Stimulated activated CD4-positive, alpha-beta T cell treated with anti-CD3 and anti-CD28 coated beads, TNF-alpha, amount 100 ng/mL, for 48 hours (primary cell): Measurements from ENCODE around the gene RAX2.
"Not testable (repeated sequence)": the region's sequence is repeated elsewhere in the genome, so short reads cannot be mapped to it uniquely, and the experiment has no call there.

Source experiments
- DNase-seq, 3 donors: peaks; one replicate each; pipeline ENCODE4 v3.0.0-alpha.2; 2020; ENCODE audit warnings: low read depth in 3 of 3

RAX2 gene

DNA sequence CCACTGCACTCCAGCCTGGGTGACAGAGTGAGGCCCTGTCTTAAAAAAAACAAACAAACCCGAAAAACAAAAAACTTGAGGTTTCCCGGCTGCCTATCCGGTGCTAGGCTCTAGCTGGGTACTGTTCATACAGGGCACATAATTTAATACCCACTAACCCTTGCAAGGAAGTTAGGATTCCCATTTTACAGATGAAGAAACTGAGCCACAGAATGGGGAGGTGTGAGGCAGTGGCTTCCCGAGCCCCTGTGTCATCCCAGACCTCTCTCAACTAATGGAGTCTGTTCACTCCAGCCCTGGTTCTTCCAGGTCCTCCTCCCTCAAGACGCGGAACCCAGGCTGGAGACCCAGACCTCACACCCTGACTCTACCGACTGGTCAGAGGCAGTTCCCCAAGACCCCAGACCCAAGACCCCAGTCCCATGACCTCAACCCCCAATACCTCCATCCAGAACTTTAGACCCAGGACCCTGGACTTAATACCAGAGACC is 11.1 kb downstream of the RAX2 start:
- DNase-seq: no peak

DNA sequence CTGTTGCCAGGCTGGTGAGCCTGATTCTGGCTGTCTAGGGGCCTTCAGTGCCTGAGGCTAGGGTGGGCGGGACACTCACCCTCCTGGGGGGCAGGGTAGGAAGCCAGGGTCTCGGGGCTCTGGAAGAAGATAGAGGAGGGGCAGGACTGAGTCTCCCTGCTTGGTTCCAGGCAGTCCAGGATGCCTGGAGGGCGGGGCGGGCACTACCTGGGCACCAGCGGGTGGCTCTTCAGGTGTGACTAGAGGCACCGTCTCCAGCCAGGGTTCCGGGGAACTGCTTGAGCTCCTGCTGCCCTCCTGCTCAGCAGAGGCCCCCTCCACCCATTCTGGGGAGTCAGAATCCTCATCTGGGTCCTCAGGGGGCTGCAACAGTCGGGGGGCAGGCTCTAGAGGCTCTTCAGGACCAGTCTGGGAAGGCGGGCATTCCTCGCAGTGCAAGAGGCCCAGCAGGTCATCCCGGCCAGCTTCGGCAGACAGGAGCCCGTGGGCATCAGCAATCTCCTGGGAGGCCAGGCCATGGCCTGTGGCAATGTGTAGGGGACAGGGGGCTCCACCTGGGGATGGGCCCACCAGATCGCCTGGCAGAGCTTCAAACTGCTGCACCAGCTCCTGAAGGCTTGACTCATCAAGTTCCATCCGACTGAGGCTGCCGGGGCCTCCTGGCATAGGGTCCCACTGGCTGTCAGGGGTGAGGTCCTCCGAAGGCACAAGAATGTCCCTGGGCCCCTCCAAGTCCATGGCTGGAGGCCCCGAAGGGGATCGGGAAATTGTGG is 12.4 kb downstream of the RAX2 start:
- DNase-seq: no peak

DNA sequence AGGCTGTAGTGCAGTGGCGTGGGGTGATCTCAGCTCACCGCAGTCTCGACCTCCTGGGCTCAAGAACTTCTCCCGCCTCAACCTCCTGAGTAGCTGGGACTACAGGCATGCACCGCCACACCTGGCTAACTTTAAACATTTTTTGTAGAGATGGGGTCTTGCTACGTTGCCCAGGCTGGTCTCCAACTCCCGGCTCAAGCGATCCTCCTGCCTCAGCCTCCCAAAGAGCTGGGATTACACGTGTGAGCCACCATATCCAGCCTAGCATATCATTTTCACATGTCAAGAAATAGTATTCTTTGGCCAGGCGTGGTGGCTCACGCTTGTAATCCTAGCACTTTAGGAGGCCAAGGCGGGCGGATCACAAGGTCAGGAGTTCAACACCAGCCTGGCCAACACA is 13.7 kb downstream of the RAX2 start:
- DNase-seq: not testable (repeated sequence)

DNA sequence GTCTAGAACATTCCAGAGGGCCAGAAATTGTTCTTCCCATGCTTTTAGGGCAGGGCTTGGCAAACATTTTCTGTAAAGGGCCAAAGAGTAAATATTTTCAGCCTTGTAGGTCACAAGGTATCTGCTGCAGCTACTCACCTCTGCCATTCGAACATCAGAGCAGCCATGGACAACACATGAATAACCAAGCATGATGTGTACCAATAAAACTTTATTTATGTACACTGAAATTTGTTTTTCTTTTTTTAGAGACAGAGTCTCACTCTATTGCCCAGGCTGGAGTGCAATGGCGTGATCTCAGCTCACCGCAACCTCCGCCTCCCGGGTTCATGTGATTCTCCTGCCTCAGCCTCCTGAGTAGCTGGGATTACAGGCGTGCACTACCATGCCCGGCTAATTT is 14.3 kb downstream of the RAX2 start:
- not testable (repeated sequence) for DNase-seq

DNA sequence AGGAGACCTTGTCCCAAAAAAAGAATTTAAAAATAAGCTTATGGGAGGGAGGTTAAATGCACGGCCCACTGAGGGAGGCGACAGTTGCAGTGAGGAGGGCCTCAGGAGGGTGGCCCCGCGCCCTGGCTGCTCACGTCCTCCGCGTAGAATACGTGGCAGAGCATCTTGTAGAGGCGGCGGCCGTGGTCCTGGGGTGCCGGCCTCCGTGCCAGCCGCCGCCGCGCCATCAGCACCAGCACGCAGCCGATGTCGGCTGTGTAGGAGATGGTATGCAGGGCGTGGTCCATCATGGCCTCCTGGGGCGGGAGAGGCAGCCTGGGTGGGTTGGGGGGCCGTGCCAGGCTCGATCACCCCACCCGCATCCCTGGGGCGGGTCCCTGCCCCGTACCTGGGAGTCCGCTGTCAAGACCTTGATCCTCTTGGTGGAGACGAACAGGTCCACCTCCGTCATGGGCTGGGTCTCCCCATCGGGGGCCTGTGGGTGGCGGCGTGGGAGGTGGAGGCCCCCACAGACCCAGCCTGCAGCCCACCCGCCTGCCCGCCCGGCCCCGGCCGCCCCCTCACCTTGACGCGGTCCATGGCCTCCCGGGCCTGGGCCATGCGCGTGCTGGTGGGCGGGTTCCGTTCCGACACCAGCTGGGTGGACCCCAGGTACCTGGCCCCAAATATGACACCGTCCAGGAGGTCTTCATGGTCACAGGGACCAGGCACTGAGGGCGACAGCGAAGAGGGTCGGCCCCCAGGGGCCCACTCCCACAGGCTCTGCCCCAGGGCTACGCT is 18.2 kb downstream of the RAX2 start:
- DNase-seq: no peak

DNA sequence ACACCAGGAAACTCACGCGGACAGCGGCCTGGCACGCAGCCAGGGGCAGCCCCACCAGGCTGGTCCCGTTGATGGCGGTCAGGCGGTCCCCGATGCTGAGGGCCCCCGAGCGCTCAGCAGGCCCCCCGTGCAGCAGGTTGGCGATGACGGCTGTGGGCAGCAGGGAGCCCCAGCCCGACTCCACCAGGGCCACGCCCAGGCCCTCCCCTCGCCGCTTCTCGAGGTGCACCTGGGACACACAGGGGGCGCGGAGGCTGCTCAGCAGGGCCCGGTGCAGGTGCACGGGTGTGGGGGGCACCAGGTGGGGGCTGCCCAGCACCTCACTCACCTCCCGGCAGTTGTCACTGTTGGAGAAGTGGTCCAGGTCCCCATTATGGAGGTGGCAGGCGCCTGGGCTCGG is 19.5 kb downstream of the RAX2 start:
- no peak for DNase-seq

DNA sequence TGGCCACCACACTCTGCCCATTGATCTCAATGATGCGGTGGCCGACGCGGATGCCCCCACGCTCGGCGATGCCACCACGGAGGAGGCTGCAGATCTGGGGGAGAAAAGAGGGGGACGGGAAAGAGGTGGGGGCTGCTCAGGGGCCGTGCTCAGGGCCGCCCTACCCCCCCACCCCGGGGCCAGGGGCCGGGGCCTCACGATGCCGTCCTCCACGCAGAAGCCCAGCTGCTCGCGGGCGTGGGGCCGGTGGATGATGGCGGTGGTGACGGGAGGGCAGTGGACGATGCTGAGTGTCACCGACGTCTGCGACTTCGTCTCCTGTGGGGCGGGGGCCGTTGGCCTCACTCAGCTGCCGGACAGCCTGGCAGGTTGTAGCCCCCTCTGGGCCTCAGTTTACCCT is 20.8 kb downstream of the RAX2 start:
- DNase-seq: no peak

DNA sequence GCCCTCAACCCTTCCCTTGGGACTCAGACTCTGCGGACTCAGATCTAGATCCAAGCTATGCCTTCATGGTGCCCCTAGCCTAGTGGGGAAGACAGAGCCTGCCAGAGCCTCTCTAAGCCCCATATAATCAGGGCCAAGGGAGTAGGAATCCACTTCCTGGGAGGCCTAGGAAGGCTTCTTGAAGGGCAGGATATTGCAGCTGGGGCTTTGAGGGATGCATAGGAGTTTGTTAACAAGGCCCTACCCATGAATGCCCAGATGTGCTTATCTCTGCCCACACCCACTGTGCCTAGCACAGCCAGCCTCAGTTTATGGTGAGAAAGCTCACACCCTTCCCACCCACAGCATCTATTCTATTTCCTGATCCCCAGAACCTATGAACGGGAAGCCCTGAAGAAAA is 21.8 kb downstream of the RAX2 start:
- no peak for DNase-seq

DNA sequence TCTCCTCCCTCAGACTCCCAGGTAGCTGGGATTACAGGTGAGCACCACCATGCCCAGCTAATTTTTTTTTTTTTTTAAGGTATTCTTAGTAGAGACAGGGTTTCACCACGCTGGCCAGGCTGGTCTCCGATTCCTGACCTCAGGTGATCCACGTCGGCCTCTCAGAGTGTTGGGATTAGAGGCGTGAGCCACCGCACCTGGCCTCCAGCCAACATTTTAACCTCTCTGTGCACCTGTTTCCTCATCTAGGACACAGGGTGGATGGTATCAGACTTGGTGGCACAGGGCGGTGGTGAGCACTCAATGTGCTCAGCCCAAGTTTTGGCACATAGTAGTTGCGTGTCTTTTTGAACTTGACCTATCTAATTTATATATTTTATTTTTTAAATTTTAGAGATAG is 23.1 kb downstream of the RAX2 start:
- no peak for DNase-seq

DNA sequence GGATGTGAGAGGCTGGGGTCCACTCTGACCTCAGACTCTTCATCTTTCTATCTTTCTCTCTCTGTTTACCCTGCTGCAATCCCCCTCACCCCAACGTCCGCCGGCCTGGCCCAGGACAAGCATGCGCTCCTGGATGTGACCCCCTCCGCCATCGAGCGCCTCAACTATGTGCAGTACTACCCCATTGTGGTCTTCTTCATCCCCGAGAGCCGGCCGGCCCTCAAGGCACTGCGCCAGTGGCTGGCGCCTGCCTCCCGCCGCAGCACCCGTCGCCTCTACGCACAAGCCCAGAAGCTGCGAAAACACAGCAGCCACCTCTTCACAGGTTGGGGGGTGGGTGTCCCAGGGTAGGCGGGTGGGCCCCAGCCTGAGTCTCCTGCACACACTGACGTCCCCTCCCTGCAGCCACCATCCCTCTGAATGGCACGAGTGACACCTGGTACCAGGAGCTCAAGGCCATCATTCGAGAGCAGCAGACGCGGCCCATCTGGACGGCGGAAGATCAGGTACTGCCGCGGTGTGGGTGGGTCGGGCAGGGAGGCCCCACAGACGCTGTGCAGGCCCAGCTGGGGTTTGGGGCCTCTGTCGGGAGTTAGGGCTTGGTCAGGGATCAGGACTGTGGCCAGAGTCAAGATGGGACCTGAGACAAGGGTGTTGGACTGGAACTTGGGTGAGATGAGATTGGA is 25.5 kb downstream of the RAX2 start:
- DNase-seq: no peak

DNA sequence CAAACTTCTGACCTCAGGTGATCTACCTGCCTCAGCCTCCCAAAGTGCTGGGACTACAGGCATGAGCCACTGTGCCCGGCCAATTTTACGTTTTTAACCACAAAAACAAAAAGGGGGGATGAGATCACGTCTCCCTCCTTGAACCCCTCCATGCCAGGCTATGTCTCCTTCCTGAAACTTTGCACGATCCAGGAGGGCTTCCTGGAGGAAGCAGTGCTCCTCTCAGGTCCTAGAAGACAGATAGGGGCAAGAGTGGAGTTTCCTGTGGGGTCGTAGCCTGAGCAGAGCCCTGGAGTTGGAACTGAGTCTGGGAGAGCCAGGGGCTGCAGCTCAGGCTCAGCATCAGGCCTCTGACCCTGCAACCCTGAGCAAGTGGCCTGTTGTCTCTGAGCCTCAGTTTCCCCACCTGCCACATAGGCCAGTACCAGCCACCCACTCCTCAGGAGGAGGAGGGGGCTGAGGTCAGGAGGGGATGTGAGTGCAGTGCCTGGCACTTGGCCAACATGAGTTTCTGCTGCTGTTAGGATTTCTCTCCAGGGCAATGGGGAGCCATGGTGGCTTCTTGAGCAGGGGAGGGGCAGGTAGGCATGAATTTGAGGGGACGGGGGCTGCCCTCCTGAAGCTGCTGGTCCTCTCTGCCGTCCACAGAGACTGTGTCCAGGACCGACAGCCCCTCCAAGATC is 26.5 kb downstream of the RAX2 start:
- DNase-seq: no peak

DNA sequence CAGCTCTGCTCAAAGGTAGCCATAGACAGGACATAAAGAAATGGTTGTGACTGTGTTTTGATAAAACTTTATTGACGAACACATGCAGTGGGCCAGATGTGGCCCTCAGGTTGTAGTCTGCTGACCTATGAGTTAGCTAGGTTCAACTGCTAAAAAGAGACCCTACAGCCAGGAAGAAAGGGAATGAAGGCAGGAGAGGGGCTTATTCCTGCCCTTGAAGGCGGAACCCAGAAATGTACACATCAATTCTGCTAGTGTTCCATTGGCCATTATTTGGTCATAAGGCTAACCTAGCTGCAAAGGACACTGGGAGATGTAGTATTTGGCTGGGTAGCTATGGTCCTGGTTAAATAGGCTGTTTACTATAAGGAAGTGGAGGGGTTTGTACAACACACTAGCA is 28.5 kb downstream of the RAX2 start:
- no peak for DNase-seq

DNA sequence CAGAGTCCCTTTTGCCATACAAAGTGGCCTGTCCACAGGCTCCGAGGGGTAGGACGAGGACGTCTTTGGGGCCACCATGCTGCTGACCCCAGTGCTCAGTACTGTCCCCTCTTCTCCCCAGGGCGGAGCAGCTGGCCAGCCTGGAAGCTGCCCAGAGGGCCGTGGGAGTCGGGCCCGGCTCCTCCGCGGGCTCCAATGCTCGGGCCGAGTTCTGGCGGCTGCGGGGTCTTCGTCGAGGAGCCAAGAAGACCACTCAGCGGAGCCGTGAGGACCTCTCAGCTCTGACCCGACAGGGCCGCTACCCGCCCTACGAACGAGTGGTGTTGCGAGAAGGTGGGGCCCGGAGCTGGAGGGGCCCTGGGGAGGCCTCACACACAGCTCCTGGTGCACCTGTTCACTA is 31.6 kb downstream of the RAX2 start:
- no peak for DNase-seq

DNA sequence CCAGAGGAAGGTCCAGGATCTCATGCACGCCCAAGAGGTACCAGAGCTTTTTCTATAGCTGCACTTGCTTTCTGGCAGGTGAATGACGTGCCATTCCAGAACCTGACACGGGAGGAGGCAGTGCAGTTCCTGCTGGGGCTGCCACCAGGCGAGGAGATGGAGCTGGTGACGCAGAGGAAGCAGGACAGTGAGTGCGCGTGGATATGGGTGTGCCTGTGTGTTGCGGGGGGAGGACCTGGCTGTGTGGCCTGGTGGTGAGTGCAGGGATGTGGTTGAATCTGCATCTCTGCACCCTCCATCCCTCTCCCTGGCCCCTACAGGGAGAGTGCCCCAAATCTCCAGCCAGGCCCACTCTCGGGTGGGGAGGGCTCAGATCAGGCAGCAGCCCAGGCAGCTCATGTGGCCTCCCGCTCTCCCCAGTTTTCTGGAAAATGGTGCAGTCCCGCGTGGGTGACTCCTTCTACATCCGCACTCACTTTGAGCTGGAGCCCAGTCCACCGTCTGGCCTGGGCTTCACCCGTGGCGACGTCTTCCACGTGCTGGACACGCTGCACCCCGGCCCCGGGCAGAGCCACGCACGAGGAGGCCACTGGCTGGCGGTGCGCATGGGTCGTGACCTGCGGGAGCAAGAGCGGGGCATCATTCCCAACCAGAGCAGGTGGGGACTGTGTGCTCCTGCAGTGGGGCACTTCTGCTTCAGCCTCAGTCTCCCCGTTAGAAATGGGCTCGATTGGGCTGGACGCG is 33.4 kb downstream of the RAX2 start:
- DNase-seq: no peak

DNA sequence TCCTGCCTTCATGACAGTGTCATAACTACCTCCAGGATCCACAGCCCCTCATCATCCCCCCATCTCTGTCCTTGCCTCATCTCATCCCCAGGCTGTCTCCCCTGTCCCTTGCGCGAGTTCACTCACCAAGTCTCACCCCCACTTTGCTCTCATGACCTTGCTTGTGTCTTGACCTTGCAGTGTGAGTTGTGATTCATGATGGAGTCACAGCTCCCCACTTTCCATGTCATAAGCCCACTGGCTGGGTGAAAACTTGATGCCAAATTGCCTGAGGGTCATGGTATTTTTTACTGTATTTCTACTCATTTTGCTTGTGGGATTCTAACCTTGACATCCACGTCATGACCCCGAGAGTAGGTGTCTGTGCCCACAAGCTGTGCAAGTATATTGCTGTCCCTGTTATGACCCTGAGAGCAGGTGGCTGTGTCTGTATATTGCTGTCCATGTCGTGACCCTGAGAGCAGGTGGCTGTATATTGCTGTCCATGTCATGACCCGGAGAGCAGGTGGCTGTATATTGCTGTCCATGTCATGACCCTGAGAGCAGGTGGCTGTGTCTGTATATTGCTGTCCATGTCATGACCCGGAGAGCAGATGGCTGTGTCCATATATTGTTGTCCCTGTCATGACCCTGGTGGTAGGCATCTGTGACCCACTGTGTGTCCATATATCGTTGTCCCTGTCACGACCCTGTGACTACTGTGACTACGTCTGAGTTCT is 34.4 kb downstream of the RAX2 start:
- no peak for DNase-seq

DNA sequence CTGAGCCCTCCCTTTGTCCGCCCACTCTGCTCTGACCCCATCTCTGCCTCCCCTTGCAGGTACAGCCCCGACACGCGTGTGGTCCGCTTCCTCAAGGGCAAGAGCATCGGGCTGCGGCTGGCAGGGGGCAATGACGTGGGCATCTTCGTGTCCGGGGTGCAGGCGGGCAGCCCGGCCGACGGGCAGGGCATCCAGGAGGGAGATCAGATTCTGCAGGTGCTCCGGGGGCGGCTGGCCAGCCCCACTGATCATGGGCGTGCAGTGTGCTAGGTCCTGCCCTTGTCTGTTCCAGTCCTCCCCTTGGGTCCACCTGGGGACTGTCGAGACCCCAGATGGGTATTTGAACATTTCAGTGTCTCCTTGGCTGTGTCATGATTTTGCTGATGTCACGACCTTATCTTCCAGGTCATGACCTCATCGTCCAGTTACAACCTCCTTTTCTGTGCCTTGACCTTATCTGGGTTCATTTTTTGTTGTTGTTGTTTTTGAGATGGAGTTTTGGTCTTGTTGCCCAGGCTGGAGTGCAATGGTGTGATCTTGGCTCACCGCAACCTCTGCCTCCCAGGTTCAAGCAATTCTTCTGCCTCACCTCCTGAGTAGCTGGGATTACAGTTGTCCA is 35.8 kb downstream of the RAX2 start:
- no peak for DNase-seq

DNA sequence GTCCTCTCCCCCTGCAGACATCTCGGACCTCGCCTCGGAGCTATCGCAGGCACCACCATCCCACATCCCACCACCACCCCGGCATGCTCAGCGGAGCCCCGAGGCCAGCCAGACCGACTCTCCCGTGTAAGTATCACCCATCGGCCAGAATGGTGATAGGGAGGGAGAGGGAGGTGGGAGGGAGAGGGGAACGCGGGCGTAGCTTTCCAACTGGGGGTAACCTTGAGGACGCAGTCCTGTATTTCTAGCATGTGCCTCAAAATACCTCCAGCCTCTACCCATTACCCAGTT is 37.8 kb downstream of the RAX2 start:
- DNase-seq: no peak

DNA sequence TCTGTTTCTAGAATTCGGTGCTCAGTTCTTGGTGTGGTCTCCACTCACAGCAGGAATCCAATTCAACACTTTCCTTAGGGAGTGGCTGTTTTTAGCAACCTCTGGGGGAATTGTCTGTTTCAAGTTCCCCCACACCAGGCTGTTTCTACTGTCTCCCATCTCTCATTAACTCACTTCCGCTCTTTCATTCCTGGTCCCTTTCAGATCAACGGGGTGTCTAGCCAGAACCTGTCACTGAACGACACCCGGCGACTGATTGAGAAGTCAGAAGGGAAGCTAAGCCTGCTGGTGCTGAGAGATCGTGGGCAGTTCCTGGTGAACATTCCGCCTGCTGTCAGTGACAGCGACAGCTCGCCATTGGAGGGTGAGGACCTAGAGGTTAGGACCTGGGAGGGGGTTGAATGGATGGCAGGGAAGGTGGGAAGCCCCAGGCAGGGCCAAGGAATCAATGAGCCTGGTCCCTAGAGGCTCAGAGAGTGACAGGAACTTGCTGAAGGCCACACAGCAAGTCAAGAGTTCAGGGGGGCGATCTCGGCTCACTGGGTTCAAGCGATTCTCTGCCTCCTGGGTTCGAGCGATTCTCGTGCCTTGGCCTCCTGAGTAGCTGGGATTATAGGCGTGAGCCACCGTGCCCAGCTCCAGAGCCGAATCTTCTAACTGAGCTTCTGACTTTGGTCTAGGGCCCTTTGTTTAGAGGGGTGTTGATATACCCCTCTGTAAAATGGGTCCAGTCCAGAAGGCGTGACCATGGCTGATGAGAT is 38.3 kb downstream of the RAX2 start:
- DNase-seq: no peak

DNA sequence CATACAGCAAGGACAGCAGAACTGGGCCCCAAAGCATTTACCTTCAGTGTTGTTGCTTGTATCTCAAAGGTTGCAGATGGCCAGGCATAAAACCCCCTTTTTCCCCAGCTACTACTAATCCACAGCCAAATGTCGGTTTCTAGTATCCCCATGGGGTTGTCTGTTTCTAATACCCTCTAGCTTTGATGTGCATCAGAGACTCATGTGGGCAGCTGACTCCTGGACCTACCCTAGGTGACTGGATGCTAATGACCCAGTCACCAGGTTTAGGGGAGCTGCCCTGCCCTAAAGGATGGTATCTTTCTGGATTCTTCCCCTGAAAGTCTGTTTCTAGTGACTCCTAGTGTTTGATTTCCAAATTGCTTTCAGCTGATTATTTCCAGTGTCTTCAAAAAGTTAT is 39.9 kb downstream of the RAX2 start:
- no peak for DNase-seq

DNA sequence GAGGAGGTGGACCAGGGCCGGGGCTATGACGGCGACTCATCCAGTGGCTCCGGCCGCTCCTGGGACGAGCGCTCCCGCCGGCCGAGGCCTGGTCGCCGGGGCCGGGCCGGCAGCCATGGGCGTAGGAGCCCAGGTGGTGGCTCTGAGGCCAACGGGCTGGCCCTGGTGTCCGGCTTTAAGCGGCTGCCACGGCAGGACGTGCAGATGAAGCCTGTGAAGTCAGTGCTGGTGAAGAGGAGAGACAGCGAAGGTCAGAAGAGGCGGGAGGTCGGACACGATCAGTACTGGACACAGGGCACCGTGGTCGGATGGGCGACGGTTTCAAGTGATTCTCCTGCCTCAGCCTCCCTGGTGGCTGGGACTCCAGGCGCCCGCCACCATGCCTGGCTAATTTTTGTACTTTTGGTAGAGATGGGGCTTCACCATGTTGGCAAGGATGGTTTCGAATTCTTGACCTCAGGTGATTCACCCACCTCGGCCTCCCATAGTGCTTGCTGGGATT is 41.5 kb downstream of the RAX2 start:
- no peak for DNase-seq
